ENCODE data around the gene PHF21B.

PHF21B gene

DNA sequence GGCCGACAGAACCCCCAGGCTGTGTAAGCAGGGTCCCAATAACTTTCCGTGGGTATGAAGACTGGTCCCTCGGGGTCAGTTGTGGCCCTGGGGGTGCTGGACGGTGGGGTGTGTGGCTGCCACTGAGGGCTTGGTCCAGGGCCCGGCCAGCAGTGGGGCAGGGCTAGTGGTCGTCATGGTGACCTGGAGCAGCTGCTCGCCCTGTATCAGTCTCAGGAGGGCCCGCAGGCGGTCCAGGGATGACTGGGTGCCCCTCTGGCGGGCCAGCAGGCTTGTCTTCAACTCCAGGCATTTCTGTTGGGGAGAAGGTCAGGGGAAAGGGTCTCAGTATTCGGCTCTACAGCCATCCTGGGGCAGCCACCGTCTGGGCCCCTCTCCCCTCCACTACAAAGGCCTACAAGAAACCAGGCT is 126.8 kb downstream of the PHF21B start:
- TF ChIP-seq ZFX (IDR thresholded peaks at IDR 0.05; ENCODE audit: borderline replicate concordance), result no peak
- TF ChIP-seq, protein P1, sequence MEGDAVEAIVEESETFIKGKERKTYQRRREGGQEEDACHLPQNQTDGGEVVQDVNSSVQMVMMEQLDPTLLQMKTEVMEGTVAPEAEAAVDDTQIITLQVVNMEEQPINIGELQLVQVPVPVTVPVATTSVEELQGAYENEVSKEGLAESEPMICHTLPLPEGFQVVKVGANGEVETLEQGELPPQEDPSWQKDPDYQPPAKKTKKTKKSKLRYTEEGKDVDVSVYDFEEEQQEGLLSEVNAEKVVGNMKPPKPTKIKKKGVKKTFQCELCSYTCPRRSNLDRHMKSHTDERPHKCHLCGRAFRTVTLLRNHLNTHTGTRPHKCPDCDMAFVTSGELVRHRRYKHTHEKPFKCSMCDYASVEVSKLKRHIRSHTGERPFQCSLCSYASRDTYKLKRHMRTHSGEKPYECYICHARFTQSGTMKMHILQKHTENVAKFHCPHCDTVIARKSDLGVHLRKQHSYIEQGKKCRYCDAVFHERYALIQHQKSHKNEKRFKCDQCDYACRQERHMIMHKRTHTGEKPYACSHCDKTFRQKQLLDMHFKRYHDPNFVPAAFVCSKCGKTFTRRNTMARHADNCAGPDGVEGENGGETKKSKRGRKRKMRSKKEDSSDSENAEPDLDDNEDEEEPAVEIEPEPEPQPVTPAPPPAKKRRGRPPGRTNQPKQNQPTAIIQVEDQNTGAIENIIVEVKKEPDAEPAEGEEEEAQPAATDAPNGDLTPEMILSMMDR (IDR thresholded peaks at IDR 0.05), result no peak
- H3K27ac ChIP-seq, result no peak overlapping the region

DNA sequence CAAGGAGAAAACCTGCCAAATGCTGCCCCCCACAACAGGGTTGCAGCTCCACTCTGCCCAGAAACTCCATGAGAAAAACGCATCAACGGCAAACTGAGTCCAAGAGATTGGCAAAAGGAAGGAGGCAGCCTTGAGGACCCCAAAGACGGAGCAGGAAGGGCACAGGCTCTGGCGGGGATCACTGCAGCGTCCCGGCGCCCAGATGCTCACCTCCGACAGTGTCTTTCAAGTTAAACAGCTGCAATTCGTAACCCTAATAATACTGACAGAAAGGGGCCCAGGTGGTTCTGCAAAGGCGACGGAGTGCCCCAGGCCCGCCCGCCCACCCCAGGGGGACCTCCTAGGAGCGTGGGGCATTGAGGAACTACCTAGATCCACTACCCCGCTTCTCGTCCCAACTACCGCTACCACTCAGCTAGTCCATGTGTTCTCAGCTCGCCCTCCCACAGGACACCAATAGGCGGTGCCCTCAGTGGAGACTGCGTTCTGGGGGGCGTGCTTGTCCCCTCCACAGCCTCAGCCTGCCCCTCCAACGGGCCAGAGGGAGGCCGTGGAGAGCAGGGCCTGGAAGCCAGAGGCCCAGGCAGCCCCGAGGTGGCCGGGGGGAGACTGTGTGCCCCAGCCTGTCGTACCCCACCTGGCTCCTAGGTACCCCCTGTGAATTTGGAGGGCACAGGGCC is 127.4 kb downstream of the PHF21B start:
- TF ChIP-seq, protein P1 (IDR thresholded peaks at IDR 0.05), result no peak
- no peak for TF ChIP-seq ZFX (IDR thresholded peaks at IDR 0.05; ENCODE audit: borderline replicate concordance)
- H3K27ac ChIP-seq, result no peak overlapping the region

DNA sequence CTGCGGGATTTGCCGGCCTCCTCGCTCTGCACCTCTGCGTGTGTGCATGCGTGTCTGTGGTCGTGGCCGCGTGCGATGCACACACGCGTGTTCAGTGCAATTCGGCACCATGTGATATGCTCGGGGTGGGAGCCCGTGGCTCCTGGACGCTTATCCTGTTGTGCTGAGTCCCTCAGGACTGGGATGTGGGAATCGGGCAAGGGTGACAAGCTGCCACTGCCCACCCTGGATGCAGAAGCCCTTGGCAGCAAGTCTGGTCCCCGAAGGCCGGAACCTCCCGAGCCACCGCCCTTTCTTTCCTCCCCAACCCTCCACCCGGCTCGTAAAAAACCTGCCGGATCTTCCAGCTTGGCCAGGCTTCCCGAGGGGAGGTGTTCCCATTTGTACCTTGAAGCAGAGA is 128.2 kb downstream of the PHF21B start:
- no peak overlapping the region for H3K27ac ChIP-seq
- no peak for TF ChIP-seq ZFX (IDR thresholded peaks at IDR 0.05; ENCODE audit: borderline replicate concordance)
- TF ChIP-seq, protein P1 (IDR thresholded peaks at IDR 0.05), result no peak

DNA sequence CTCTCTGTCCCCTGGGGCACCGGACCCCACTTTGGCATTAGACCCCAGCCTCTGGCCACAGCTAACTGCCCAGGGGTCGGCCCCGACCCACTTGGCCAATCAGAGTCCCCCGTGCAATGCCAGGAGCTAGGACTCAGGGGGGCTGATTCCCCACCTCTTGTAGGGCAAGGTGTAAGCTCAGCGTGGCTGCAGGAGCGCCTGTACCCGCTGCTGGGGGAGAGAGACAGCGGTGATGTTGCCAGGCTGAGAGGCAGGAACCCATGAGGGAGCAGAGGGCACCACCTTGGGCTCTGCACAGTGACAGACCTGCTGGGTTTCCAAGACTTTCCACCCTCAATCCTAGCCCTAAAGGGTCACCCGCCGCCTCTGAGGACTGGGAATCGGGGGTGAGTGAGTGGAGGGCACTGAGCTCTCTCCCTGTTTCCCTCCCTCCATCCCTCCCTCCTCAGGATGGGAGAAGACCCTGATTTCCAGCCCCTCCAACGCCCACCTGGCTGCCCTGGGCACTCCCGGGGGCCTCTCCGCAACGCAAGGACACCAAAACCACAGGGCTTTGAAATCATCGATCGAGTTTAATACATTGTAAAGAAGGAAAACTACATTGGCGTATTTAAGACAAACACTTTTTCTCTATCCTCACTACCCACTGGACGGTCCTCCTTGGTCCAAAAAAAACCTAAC is 129.1 kb downstream of the PHF21B start:
- no peak overlapping the region for H3K27ac ChIP-seq
- TF ChIP-seq ZFX (IDR thresholded peaks at IDR 0.05; ENCODE audit: borderline replicate concordance), result no peak

DNA sequence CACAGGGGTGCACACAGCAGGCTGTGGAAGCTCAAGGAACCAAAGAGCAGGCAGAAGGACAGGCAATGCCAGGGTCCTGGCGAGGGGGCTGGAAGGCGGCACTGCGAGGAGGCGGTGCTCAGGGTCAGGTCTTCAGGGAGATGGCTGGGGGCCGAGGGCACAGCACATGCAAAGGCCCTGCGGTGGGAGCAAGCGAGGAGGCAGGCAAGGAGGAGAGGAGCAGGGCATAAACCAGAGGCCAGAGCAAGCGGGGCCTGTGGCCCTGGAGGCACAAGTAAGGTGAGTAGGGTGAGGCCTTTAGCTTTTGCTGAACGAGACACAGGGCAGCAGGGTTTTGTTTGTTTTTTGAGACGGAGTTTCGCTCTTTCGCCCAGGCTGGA is 130.5 kb downstream of the PHF21B start:
- H3K27ac ChIP-seq, result no peak overlapping the region
- TF ChIP-seq, protein P1 (IDR thresholded peaks at IDR 0.05), result no peak
- no peak for TF ChIP-seq ZFX (IDR thresholded peaks at IDR 0.05; ENCODE audit: borderline replicate concordance)

DNA sequence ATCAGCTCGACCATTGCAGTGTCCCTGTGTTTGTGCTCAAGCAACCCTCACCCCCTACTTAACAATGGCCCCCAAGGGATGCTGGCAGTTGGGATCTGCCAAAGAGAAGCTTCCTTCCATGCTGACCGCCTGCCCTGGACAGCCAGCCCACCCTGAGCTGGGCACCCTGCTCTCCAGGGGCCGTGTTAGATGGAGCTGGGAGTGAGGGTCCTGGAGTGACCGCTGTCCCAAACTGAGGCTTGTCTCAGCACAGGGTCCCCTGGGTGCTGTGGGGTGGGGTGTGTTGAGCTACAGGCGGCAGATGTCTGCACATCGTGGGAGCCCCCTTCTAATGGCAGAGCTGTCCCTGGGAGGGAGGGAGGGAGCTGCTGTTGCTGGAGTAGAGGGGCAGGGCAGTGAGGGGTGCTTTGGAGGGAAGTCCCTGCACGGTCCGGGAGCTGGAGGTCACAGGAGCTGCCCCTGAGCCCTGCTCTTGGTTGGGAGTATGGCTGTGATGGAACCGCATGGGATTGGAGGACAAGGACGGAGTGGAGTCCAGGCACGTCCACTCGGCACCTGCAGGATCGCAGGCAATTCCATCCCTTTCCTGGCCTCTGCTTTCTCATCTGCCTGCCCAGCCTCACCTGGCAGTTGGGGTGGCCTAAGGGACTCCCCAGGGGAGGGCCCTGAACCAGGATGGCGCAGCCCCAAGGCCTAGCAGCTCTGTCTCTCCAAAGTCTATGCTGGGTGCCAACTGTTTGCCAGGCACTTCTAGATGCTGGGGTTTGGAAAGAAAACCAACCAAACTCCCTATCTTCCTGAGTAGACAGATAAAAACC is 131.1 kb downstream of the PHF21B start:
- TF ChIP-seq ZFX (IDR thresholded peaks at IDR 0.05; ENCODE audit: borderline replicate concordance), result no peak
- TF ChIP-seq, protein P1 (IDR thresholded peaks at IDR 0.05), result no peak
- no peak overlapping the region for H3K27ac ChIP-seq

DNA sequence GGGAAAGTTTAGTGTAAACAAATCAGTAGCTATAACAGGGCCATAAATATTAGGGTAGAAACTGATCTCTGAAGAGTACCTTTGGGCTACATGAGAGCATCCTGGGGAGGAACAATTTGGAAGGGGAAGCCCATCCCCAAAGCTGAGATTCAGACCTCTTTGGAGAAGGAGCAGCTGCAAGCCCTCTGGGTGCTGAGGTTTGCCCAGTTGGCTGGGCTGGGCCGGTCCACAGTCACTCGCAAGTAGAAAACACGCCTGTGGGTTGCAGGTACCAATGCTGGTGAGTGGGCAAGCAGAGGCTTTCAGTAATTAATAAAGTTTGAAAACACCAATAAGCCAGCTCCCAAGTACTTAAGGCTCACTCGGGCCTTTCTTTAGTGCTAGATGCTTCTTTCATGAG is 132.9 kb downstream of the PHF21B start:
- H3K27ac ChIP-seq, result no peak overlapping the region
- no peak for TF ChIP-seq ZFX (IDR thresholded peaks at IDR 0.05; ENCODE audit: borderline replicate concordance)
- TF ChIP-seq, protein P1 (IDR thresholded peaks at IDR 0.05), result no peak
